ENCODE data around the gene CHTOP. TPM values are rescaled to one million over a fixed set of nuclear protein-coding genes. Genes with fewer than 3 reads are reported as not detected.
A peak's percentile ranks its signal among the peaks of the same experiment; 100 is the strongest.

Gene CHTOP
- total and polyA plus RNA-seq, 2 of the 13 experiments (the other 11 are each of a cell fraction or from before 2014, with no cell fraction given), result 38.0 to 51.9 TPM

DNA sequence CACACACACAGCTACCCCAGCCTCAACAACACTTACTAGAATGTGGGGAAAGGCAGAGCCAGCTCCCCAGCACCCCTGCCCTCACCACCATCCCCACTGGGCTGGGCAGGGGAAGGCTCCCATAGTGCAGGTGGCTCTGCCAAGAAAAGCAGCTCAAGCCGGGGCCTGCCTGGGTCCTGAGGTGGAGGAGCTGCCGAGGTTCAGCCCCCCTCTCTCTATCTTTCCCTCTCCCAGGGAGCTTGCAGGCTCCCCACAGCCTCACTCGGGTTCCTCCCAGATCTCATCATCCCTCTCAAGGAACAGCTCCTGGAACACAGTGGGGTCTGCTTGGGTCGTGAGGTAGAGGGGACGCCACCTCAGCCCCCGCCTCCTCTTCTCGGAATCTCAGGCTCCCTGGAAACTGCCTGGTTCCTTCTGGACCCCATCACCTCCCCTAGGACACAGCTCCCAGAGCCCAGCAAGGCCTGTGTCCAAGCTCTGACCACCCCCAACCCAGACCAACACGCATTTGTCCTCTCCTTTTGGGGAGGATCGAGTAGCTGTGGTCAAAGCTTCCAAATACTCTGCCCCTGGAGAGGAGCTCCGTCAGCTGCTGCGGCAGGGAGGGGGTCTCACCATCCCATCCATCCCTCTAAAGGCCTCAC lies 21.6 kb upstream of the CHTOP start:
- peak overlapping the region; percentile 60 to 76 (median 71) for H3K4me3 ChIP-seq (replicated peaks in 1 of 3; ENCODE audit: insufficient read depth in 1 of 3, low read depth in 2 of 3, low read length in 3 of 3)
- ChIA-PET CTCF (ENCODE audit: low intra/inter-chr PET ratio, low total read pairs) (no interaction called here), POLR2A (interaction anchor here (1.0 to 12.2 kb wide), 15 partner anchors 9 to 163 kb away, joined by 3 to 390 read pairs (median 4); partner anchors contain the start of genes CHTOP, S100A1, S100A13 and SLC27A3)
- FAIRE-seq (no peak), DNase-seq (ENCODE audit: low spot score) (no peak), ATAC-seq (peak; percentile 0; the same call in 1 of the 3 replicates)
- no TSS peak for BruUV-seq (replicated peaks)
- in situ Hi-C loops (cut with HindIII; ENCODE audit: extremely low pct_ligation_motif_present, low pct_unique_long_range_greater_than_20kb), result no loop called here
- H3K4me2 ChIP-seq (ENCODE audit: low read depth, low read length), result peak overlapping the region; percentile 84
- 3% methylated on average over 9 of the region's 11 CpGs for WGBS (ENCODE audit: low lambda C conversion rate)
- intact Hi-C loops (cut with micrococcal nuclease; ENCODE audit: unreplicated experiment), result no loop called here
- no peaks in the 10 kb centered on the region for H3K36me3 ChIP-seq (replicated peaks in 1 of 2; ENCODE audit: control insufficient read depth in 1 of 2, insufficient read depth in 2 of 2, low read length in 2 of 2)
- H3K9ac ChIP-seq (ENCODE audit: insufficient read depth, low read depth, low read length), result peak overlapping the region; percentile 80
- no peaks in the 10 kb centered on the region for H3K9me3 ChIP-seq (ENCODE audit: low read length)
- H3K27ac ChIP-seq (ENCODE audit: extremely low read length, insufficient read depth, low read length), result peak overlapping the region; percentile 66
- H3K79me2 ChIP-seq (ENCODE audit: insufficient read depth, low read length), result peaks cover 13% of the 10 kb centered on the region
- H4K20me1 ChIP-seq (ENCODE audit: insufficient read depth, low read length), result no peaks in the 10 kb centered on the region
- peaks cover 91% of the 10 kb centered on the region for H3K4me1 ChIP-seq (ENCODE audit: insufficient read depth, low read length)
- H3K27me3 ChIP-seq (ENCODE audit: control insufficient read depth in 1 of 2, insufficient read depth in 2 of 2, low read length in 2 of 2), result no peaks in the 10 kb centered on the region; a peak in 1 of 5 replicates
- no peak overlapping the region for H2AFZ ChIP-seq (ENCODE audit: low read length)
- no peak for TF ChIP-seq SALL2 (CRISPR knock-in tag; IDR thresholded peaks at IDR 0.05)
- peak; percentile 23; the same call in 1 of the 2 replicates for TF ChIP-seq ZNF788 (CRISPR knock-in tag; IDR thresholded peaks at IDR 0.05; ENCODE audit: borderline replicate concordance)
- TF ChIP-seq POLR2G (IDR thresholded peaks at IDR 0.05; ENCODE audit: low read depth, low read length), result 0 out of 2 replicates have a peak, but pooled peaks have one; percentile 8
- TF ChIP-seq SP4 (CRISPR knock-in tag; IDR thresholded peaks at IDR 0.05), result no peak
- peak; percentile 28; the same call in 1 of the 2 replicates for TF ChIP-seq FOXC1 (CRISPR knock-in tag; IDR thresholded peaks at IDR 0.05; ENCODE audit: borderline replicate concordance)
- 0 out of 2 replicates have a peak, but pooled peaks have one; percentile 11 for TF ChIP-seq SMAD1 (CRISPR knock-in tag; IDR thresholded peaks at IDR 0.05; ENCODE audit: borderline replicate concordance, low read depth)
- 0 out of 2 replicates have a peak, but pooled peaks have one; percentile 77 for TF ChIP-seq ZBTB42 (CRISPR knock-in tag; IDR thresholded peaks at IDR 0.05)
- 0 out of 2 replicates have a peak, but pooled peaks have one; percentile 13 for TF ChIP-seq BORCS8-MEF2B (CRISPR knock-in tag; IDR thresholded peaks at IDR 0.05)
- no peak for TF ChIP-seq ZNF484 (CRISPR knock-in tag; IDR thresholded peaks at IDR 0.05; ENCODE audit: borderline replicate concordance, low read depth)
- no peak for TF ChIP-seq KLF11 (CRISPR knock-in tag; IDR thresholded peaks at IDR 0.05)
- TF ChIP-seq, protein P1, sequence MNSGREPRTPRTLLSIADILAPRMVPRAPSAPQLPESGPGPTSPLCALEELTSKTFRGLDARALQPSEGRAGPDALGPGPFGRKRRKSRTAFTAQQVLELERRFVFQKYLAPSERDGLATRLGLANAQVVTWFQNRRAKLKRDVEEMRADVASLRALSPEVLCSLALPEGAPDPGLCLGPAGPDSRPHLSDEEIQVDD (CRISPR knock-in tag; IDR thresholded peaks at IDR 0.05; ENCODE audit: borderline replicate concordance), result 0 out of 2 replicates have a peak, but pooled peaks have one; percentile 19
- 0 out of 2 replicates have a peak, but pooled peaks have one; percentile 8 for TF ChIP-seq KDM5B (CRISPR knock-in tag; IDR thresholded peaks at IDR 0.05; ENCODE audit: borderline replicate concordance)
- 0 out of 2 replicates have a peak, but pooled peaks have one; percentile 12 for TF ChIP-seq ZBTB7A (CRISPR knock-in tag; IDR thresholded peaks at IDR 0.05)
- TF ChIP-seq BRCA1 (CRISPR knock-in tag; IDR thresholded peaks at IDR 0.05), result no peak
- 0 out of 2 replicates have a peak, but pooled peaks have one; percentile 28 for TF ChIP-seq ZNF546 (CRISPR knock-in tag; conservative IDR thresholded peaks at IDR 0.05)
- TF ChIP-seq, protein P2, sequence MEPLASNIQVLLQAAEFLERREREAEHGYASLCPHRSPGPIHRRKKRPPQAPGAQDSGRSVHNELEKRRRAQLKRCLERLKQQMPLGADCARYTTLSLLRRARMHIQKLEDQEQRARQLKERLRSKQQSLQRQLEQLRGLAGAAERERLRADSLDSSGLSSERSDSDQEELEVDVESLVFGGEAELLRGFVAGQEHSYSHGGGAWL (CRISPR knock-in tag; IDR thresholded peaks at IDR 0.05), result 0 out of 2 replicates have a peak, but pooled peaks have one; percentile 18
- 0 out of 2 replicates have a peak, but pooled peaks have one; percentile 33 for TF ChIP-seq RFXAP (CRISPR knock-in tag; IDR thresholded peaks at IDR 0.05; ENCODE audit: borderline replicate concordance)
- TF ChIP-seq SALL1 (CRISPR knock-in tag; IDR thresholded peaks at IDR 0.05), result peak; percentile 3; the same call in 1 of the 2 replicates
- 0 out of 2 replicates have a peak, but pooled peaks have one; percentile 19 for TF ChIP-seq GATA4 (IDR thresholded peaks at IDR 0.05; ENCODE audit: borderline replicate concordance, low read depth)
- no peak for TF ChIP-seq ZMAT3 (CRISPR knock-in tag; conservative IDR thresholded peaks at IDR 0.05)
- TF ChIP-seq MYC (CRISPR knock-in tag; IDR thresholded peaks at IDR 0.05; ENCODE audit: borderline replicate concordance), result 0 out of 2 replicates have a peak, but pooled peaks have one; percentile 46
- TF ChIP-seq ZNF891 (CRISPR knock-in tag; IDR thresholded peaks at IDR 0.05), result peak; percentile 23; the same call in 1 of the 2 replicates

Data from HepG2 (cell line).